NK-92 treated with Interleukin-12 subunit alpha and Interleukin-12 subunit beta, amount 100 ng/mL, for 24 hours (cell line): Measurements from ENCODE around the gene ACKR4.

Experiments used
- DNase-seq: peaks from one replicate; lab custom pipeline; 2025; lab: John Stamatoyannopoulos, UW

Gene ACKR4

GRCh38 chr3:132641837-132642538, 44.9 kb downstream of the ACKR4 start:
- no peak for DNase-seq

- no peak for DNase-seq
These were observed 45.4 kb downstream of the ACKR4 start for GRCh38 chr3:132642539-132642847.

GRCh38 chr3:132643366-132643765, 46.3 kb downstream of the ACKR4 start:
- DNase-seq: peak; percentile 5

- DNase-seq: no peak
These were observed 48.0 kb downstream of the ACKR4 start for GRCh38 chr3:132645058-132645457.

- DNase-seq: no peak
These were observed 53.1 kb downstream of the ACKR4 start for GRCh38 chr3:132650153-132650552.
